AG10803 (cell line): ENCODE results near the gene FAM131A.

Experiments used
- DNase-seq: peaks from one replicate; pipeline ENCODE4 v3.0.0; 2010; ENCODE audit warnings: low read depth
- H3K4me3 ChIP-seq: 2 replicates; pipeline ENCODE4 v1.5.1; 2011; ENCODE audit warnings: mild to moderate bottlenecking, low read length, control low read depth
- TF ChIP-seq, protein P1 (sequence below): conservative IDR thresholded peaks from 2 replicates; pipeline ENCODE4 v1.5.1; 2011; ENCODE audit warnings: mild to moderate bottlenecking, low read length, control low read depth, inconsistent platforms

FAM131A gene

DNA sequence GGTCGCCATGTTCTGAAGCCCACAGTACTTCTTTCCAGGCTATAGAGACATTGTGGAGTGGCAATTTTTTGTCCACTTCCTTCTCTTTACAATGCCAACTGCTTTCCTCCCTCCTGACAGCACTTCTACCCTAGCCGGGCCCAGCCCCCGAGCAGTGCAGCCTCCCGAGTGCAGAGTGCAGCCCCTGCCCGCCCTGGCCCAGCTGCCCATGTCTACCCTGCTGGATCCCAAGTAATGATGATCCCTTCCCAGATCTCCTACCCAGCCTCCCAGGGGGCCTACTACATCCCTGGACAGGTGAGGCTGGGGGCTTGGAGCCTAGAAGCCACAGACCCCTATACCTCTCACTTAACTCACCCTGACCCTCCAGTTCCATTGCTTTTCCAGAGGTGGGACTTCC, 20.2 kb upstream of the FAM131A start:
- peak overlapping the region; percentile 90 for H3K4me3 ChIP-seq
- no peak for DNase-seq
- TF ChIP-seq, protein P1, sequence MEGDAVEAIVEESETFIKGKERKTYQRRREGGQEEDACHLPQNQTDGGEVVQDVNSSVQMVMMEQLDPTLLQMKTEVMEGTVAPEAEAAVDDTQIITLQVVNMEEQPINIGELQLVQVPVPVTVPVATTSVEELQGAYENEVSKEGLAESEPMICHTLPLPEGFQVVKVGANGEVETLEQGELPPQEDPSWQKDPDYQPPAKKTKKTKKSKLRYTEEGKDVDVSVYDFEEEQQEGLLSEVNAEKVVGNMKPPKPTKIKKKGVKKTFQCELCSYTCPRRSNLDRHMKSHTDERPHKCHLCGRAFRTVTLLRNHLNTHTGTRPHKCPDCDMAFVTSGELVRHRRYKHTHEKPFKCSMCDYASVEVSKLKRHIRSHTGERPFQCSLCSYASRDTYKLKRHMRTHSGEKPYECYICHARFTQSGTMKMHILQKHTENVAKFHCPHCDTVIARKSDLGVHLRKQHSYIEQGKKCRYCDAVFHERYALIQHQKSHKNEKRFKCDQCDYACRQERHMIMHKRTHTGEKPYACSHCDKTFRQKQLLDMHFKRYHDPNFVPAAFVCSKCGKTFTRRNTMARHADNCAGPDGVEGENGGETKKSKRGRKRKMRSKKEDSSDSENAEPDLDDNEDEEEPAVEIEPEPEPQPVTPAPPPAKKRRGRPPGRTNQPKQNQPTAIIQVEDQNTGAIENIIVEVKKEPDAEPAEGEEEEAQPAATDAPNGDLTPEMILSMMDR = no peak

DNA sequence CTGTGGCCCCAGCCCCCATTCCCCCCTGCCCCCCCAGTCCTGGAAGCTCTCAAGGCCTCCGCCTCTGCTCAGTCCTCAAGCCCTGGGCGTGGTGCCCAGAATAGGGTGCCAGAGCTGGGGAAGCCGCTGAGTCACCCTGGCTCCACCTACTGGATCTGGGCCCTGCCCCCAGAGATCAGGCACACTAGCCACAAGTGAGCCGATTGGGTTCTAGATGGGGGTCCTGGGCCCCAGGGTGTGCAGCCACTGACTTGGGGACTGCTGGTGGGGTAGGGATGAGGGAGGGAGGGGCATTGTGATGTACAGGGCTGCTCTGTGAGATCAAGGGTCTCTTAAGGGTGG, 17.3 kb upstream of the FAM131A start:
- peak overlapping the region; percentile 47 for H3K4me3 ChIP-seq
- DNase-seq = peak; percentile 97
- TF ChIP-seq, protein P1 = no peak

GRCh38 chr3:184321666-184322065, 15.7 kb upstream of the FAM131A start:
- no peak for DNase-seq
- H3K4me3 ChIP-seq = no peak overlapping the region
- TF ChIP-seq, protein P1 = no peak

DNA sequence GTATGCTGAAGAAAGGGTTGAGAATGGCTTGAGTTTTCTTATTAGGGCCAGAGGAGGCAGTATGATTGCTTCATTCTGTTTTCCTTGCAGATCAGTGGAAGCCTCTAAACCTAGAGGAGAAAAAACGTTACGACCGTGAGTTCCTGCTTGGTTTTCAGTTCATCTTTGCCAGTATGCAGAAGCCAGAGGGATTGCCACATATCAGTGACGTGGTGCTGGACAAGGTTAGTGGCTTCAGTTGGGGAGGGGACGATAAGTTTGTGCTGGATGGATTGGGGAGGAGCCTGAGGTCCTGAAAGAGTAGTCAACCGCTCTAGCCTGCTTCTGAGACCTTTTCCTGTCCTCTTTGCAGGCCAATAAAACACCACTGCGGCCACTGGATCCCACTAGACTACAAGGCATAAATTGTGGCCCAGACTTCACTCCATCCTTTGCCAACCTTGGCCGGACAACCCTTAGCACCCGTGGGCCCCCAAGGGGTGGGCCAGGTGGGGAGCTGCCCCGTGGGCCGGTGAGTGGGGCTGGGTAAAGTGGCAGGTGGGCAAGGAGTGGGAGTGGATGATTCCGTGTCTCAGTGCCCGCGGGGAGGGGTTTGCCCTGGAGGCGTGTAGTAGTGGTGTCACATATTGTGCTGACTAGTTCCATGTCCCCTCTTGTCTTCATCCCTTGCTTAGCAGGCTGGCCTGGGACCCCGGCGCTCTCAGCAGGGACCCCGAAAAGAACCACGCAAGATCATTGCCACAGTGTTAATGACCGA, 14.5 kb upstream of the FAM131A start:
- DNase-seq = peak; percentile 67
- TF ChIP-seq, protein P1 = no peak
- H3K4me3 ChIP-seq = no peak overlapping the region

DNA sequence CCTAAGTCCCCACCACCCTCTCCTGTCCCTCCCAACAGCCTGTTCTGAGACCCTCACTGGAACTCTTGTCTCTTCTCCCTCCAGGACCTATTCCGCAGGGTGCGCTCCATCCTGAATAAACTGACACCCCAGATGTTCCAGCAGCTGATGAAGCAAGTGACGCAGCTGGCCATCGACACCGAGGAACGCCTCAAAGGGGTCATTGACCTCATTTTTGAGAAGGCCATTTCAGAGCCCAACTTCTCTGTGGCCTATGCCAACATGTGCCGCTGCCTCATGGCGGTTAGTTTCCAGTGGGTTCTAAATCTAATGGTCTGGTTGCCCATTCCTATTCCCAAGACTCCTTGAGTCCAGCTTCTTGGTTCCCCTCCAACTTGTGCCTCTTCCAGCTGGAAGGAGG, 13.7 kb upstream of the FAM131A start:
- TF ChIP-seq, protein P1 = no peak
- no peak for DNase-seq
- H3K4me3 ChIP-seq = no peak overlapping the region

- TF ChIP-seq, protein P1 = no peak
- H3K4me3 ChIP-seq = no peak overlapping the region
- DNase-seq = no peak
These were observed 12.1 kb upstream of the FAM131A start for GRCh38 chr3:184325269-184325668.

- no peak for DNase-seq
- H3K4me3 ChIP-seq = no peak overlapping the region
- TF ChIP-seq, protein P1 = no peak
These were observed 11.6 kb upstream of the FAM131A start for GRCh38 chr3:184325715-184326369.
